K562 (cell line): Measurements from ENCODE around the gene CHRNA9. TPM values are rescaled to one million over a fixed set of nuclear protein-coding genes. Genes with fewer than 3 reads are reported as not detected.

ENCODE experiments used
- ATAC-seq: fragments of 200-7000 bp; cut with Tn5 transposase; 3 replicates; pipeline ENCODE4 v1.9.1; 2020; ENCODE audit warnings: moderate library complexity
- BruUV-seq: library from RNA; stranded (reverse); fragments of 400-500 nt; replicated peaks from 2 replicates; lab custom pipeline; 2021; lab: Mats Ljungman, UMichigan
- CTCF ChIA-PET: fragments of 300-600 bp; formaldehyde crosslinking; extraction: SDS; loops from one replicate; lab custom pipeline; 2021; ENCODE audit warnings: low intra/inter-chr PET ratio; lab: Yijun Ruan, JAX
- POLR2A ChIA-PET: fragments of 300-600, 350-650 bp; sonication (Branson Sonifier 250); formaldehyde crosslinking; extraction: SDS; loops from one replicate; lab custom pipeline; 2021; ENCODE audit warnings: antibody characterized with exemption, inconsistent platforms; lab: Yijun Ruan, JAX
- DNase-seq, 4 experiments: peaks; one replicate each; pipeline versions ENCODE4 v3.0.0 to v3.0.0-alpha.2; 2011 to 2018; ENCODE audit warnings: low spot score in 3 of 4, mixed read lengths in 3 of 4; ENCODE audit errors: extremely low read depth in 1 of 4
- FAIRE-seq: peaks from 2 replicates; lab custom pipeline; 2011; peaks lifted over from hg19 to GRCh38; lab: Jason Lieb, UNC
- H2AFZ ChIP-seq: 2 replicates; pipeline ENCODE4 v1.6.0; 2011; ENCODE audit warnings: low read depth, low read length, control low read depth, inconsistent platforms
- H3K27ac ChIP-seq: fragments of 200-600 bp; 3 replicates; pipeline ENCODE4 v1.8.0; 2011; ENCODE audit warnings: low read depth, mild to moderate bottlenecking, control low read depth, inconsistent platforms, low read length, moderate library complexity, mixed read lengths; ENCODE audit errors: extremely low read depth
- H3K27me3 ChIP-seq, 2 experiments: fragments of 300-600 bp in 1 of 2; 2 replicates in 1 of 2; 3 replicates in 1 of 2; pipeline versions ENCODE4 v1.6.0 to v1.8.0; 2011; ENCODE audit warnings: inconsistent platforms in 2 of 2, low read length in 2 of 2, mild to moderate bottlenecking in 1 of 2, mixed read lengths in 1 of 2, moderate library complexity in 1 of 2; ENCODE audit not compliant: control insufficient read depth in 2 of 2, insufficient read depth in 2 of 2
- H3K36me3 ChIP-seq: fragments of 300-600 bp; 3 replicates; pipeline ENCODE4 v1.8.0; 2011; ENCODE audit warnings: mild to moderate bottlenecking, low read length, inconsistent platforms; ENCODE audit not compliant: control insufficient read depth, insufficient read depth
- H3K4me1 ChIP-seq, 2 experiments: fragments of 200-600 bp in 1 of 2; replicated peaks in 1 of 2; 2 replicates in 1 of 2; 3 replicates in 1 of 2; pipeline versions ENCODE4 v1.5.1 to v1.8.0; 2011; ENCODE audit warnings: inconsistent platforms in 2 of 2, low read length in 2 of 2, mild to moderate bottlenecking in 1 of 2, mixed read lengths in 1 of 2, moderate library complexity in 1 of 2; ENCODE audit not compliant: control insufficient read depth in 2 of 2, insufficient read depth in 2 of 2
- H3K4me2 ChIP-seq: 2 replicates; pipeline ENCODE4 v1.6.1; 2011; ENCODE audit warnings: low read length, control low read depth, inconsistent platforms, mixed read lengths; ENCODE audit not compliant: insufficient read depth
- H3K4me3 ChIP-seq: fragments of 200-600 bp; sonication (generic), shearing (Covaris generic); 2 replicates; pipeline ENCODE4 v1.5.1; 2016; ENCODE audit warnings: control low read depth, inconsistent platforms
- H3K79me2 ChIP-seq: fragments of 200-600 bp; 3 replicates; pipeline ENCODE4 v1.8.0; 2011; ENCODE audit warnings: low read length, inconsistent platforms; ENCODE audit not compliant: control insufficient read depth, insufficient read depth
- H3K9ac ChIP-seq, 2 experiments: 2 replicates each; pipeline versions ENCODE4 v1.6.0 to v1.6.1; 2011; ENCODE audit warnings: low read depth in 2 of 2, low read length in 2 of 2, control low read depth in 1 of 2, inconsistent platforms in 1 of 2, mild to moderate bottlenecking in 1 of 2, mixed read lengths in 1 of 2; ENCODE audit not compliant: insufficient read depth in 1 of 2
- H3K9me1 ChIP-seq: one replicate; pipeline ENCODE4 v1.6.0; 2011; ENCODE audit warnings: inconsistent platforms, mild to moderate bottlenecking, low read length, moderate library complexity; ENCODE audit not compliant: control insufficient read depth, insufficient read depth
- H3K9me3 ChIP-seq: replicated peaks from 2 replicates; pipeline ENCODE4 v1.5.1; 2011; ENCODE audit warnings: low read depth, low read length, inconsistent platforms; ENCODE audit not compliant: control insufficient read depth, insufficient read depth
- H4K20me1 ChIP-seq: replicated peaks from 2 replicates; pipeline ENCODE4 v1.6.1; 2011; ENCODE audit warnings: low read length, inconsistent platforms, mixed read lengths; ENCODE audit not compliant: control insufficient read depth, insufficient read depth
- CTCF ChIP-seq, 3 experiments: IDR thresholded peaks in 2 of 3; conservative IDR thresholded peaks in 1 of 3; 2 replicates each; pipeline ENCODE4 v1.5.1; 2011 to 2012; ENCODE audit warnings: low read length in 3 of 3, mild to moderate bottlenecking in 3 of 3, control low read depth in 2 of 3, improper control_type of control experiment in 1 of 3, inconsistent platforms in 1 of 3, low read depth in 1 of 3, mixed read lengths in 1 of 3, moderate library complexity in 1 of 3; ENCODE audit not compliant: insufficient read depth in 2 of 3
- WGBS: fragments of 100-300 bp; shearing (Covaris generic); methylation state at CpG from one replicate; pipeline ENCODE4 v1.1.6; 2016; ENCODE audit warnings: low coverage, mixed read lengths; ENCODE audit not compliant: insufficient coverage; ENCODE audit errors: missing lambda C conversion rate; 5-methylcytosine and 5-hydroxymethylcytosine counted together
- in situ Hi-C: fragments of 300-500 bp; cut with MboI; formaldehyde crosslinking; loops from 4 replicates; pipeline ENCODE4 v1.15.0; 2018; ENCODE audit warnings: inconsistent platforms, mixed read lengths
- intact Hi-C: fragments of 100-400 bp; cut with micrococcal nuclease; formaldehyde crosslinking; loops from 2 replicates; pipeline ENCODE4 v1.14.2; 2022
- polyA plus RNA-seq, 8 experiments: library from polyadenylated mRNA; depleted of rRNA in 4 of 8; stranded (reverse) in 5 of 8; unstranded in 3 of 8; fragments of >200 nt; fragmentation: Nextera tagmentation in 2 of 8; fragmentation: Illumina TruSeq in 1 of 8; extraction: Ambion mirVana in 2 of 8; extraction: Trizol in 1 of 8; gene quantifications; 2 replicates each; pipeline versions ENCODE4 v1.2.1 to v1.2.3, GENCODE V29; 2011 to 2014; ENCODE audit warnings: inconsistent platforms in 1 of 8, missing spikeins in 1 of 8
- total RNA-seq, 7 experiments: library from RNA; depleted of rRNA in 6 of 7; stranded (reverse); fragments of >200 nt in 6 of 7; fragmentation: Illumina TruSeq in 2 of 7; extraction: Trizol in 2 of 7; gene quantifications; 2 replicates each; pipeline versions ENCODE4 v1.2.1 to v1.2.3, GENCODE V29; 2011 to 2021; ENCODE audit warnings: low replicate concordance in 1 of 7
- TF ChIP-seq, protein P1 (sequence below): fragments of 450-650 bp; formaldehyde crosslinking; IDR thresholded peaks from 2 replicates; pipeline ENCODE4 v1.4.0; 2020; ENCODE audit warnings: mild to moderate bottlenecking, moderate library complexity

Gene CHRNA9
- total and polyA plus RNA-seq, 9 of the 15 experiments (the other 6 are each of a cell fraction or from before 2014, with no cell fraction given) = not detected

DNA sequence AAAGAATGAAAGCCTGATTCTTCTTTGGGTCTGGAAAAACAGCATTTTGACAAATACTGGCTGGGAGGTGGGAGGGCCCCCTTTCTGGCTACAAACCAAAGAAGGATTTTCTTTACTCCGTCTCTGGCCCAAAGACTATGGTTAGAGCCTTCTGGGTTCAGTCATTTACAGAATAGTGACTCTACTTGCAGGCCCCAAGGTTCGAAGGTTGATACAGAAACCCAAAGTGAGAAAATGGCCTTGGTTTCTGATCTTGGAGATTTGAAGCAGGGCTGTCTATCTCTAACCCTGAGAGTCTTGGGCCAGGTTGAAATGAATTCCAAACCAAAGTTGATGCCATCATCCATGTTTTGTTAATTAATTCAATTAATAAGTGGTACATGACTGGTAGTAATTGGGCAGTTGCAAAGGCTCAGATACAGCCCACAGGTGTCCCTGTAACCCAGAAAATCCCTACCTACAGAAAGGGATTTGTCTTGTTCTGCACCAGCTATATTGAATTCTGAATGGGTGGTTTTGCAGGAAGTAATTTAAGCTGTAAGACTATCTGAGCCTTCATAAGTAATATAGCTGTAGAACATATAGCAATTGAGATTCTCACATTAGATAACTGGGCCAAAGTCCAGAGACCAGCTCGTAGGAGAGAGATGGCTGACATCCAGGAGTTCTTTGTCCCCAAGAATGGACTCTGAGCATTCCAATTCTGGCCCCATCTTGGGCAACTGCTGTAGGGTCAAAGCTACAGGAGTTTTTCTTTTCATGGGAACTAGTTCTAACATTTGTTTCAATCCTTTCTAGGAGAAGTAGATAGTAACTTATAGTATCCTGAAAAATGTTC lies 34.5 kb downstream of the CHRNA9 start:
- ChIA-PET POLR2A (interaction anchor here (1.2 kb wide), 1 partner anchor 22 kb away, joined by 4 read pairs; no protein-coding TSS in a partner anchor), CTCF (no interaction called here)
- no peak for FAIRE-seq
- no peak overlapping the region for H2AFZ ChIP-seq
- no peak overlapping the region for H3K27ac ChIP-seq
- no peaks in the 10 kb centered on the region for H3K4me1 ChIP-seq
- in situ Hi-C loops (no loop called here), intact Hi-C loops (no loop called here)
- TF ChIP-seq CTCF (IDR thresholded peaks at IDR 0.05 in 2 of 3, conservative IDR thresholded peaks at IDR 0.05 in 1 of 3; ENCODE audit: insufficient read depth in 2 of 3, low read depth in 1 of 3, low read length in 3 of 3) = 0 out of 6 replicates have a peak, but pooled peaks of 1 of the 3 experiments have one; percentile 7
- TF ChIP-seq, protein P1, sequence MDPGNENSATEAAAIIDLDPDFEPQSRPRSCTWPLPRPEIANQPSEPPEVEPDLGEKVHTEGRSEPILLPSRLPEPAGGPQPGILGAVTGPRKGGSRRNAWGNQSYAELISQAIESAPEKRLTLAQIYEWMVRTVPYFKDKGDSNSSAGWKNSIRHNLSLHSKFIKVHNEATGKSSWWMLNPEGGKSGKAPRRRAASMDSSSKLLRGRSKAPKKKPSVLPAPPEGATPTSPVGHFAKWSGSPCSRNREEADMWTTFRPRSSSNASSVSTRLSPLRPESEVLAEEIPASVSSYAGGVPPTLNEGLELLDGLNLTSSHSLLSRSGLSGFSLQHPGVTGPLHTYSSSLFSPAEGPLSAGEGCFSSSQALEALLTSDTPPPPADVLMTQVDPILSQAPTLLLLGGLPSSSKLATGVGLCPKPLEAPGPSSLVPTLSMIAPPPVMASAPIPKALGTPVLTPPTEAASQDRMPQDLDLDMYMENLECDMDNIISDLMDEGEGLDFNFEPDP (CRISPR knock-in tag) = no peak
- no peaks in the 10 kb centered on the region for H3K9me1 ChIP-seq
- WGBS = 6% methylated on average over 3 of the region's 3 CpGs
- H3K9me3 ChIP-seq = no peaks in the 10 kb centered on the region
- no peak for ATAC-seq
- DNase-seq = no peak
- H3K9ac ChIP-seq = no peak overlapping the region
- peaks cover 24 to 26% of the 10 kb centered on the region in 2 experiments for H3K27me3 ChIP-seq
- H3K79me2 ChIP-seq = no peaks in the 10 kb centered on the region
- H3K4me3 ChIP-seq = no peak overlapping the region
- H4K20me1 ChIP-seq = no peaks in the 10 kb centered on the region
- H3K36me3 ChIP-seq = no peaks in the 10 kb centered on the region
- H3K4me2 ChIP-seq = no peak overlapping the region
- no TSS peak for BruUV-seq
